ENCODE results near the gene GTPBP10.

DNA sequence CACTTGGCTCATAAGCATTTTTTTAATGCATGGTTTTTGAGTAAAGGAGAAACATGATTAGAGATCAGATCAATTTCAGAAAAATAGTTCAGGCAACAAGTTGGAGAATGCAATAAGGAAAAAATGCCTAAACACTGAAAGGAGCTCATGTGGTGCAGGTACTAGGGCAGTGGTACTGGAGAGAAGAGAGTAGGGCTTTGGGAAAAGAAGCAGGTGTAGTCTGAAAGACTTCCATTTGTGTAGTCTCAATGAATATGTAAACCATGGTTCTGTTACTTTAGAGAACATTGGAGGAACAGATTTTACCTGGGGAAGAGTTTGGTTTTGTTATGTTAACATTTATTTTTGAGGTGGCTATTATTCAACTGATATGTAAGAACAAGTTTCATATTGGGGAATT lies 5.5 kb downstream of the GTPBP10 start:
- TF ChIP-seq, protein P1, sequence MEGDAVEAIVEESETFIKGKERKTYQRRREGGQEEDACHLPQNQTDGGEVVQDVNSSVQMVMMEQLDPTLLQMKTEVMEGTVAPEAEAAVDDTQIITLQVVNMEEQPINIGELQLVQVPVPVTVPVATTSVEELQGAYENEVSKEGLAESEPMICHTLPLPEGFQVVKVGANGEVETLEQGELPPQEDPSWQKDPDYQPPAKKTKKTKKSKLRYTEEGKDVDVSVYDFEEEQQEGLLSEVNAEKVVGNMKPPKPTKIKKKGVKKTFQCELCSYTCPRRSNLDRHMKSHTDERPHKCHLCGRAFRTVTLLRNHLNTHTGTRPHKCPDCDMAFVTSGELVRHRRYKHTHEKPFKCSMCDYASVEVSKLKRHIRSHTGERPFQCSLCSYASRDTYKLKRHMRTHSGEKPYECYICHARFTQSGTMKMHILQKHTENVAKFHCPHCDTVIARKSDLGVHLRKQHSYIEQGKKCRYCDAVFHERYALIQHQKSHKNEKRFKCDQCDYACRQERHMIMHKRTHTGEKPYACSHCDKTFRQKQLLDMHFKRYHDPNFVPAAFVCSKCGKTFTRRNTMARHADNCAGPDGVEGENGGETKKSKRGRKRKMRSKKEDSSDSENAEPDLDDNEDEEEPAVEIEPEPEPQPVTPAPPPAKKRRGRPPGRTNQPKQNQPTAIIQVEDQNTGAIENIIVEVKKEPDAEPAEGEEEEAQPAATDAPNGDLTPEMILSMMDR (IDR thresholded peaks at IDR 0.05; ENCODE audit: insufficient read depth, low read length), result no peak
- no peak for TF ChIP-seq POLR2AphosphoS5 (IDR thresholded peaks at IDR 0.05; ENCODE audit: low read depth)
- TF ChIP-seq, protein P2, sequence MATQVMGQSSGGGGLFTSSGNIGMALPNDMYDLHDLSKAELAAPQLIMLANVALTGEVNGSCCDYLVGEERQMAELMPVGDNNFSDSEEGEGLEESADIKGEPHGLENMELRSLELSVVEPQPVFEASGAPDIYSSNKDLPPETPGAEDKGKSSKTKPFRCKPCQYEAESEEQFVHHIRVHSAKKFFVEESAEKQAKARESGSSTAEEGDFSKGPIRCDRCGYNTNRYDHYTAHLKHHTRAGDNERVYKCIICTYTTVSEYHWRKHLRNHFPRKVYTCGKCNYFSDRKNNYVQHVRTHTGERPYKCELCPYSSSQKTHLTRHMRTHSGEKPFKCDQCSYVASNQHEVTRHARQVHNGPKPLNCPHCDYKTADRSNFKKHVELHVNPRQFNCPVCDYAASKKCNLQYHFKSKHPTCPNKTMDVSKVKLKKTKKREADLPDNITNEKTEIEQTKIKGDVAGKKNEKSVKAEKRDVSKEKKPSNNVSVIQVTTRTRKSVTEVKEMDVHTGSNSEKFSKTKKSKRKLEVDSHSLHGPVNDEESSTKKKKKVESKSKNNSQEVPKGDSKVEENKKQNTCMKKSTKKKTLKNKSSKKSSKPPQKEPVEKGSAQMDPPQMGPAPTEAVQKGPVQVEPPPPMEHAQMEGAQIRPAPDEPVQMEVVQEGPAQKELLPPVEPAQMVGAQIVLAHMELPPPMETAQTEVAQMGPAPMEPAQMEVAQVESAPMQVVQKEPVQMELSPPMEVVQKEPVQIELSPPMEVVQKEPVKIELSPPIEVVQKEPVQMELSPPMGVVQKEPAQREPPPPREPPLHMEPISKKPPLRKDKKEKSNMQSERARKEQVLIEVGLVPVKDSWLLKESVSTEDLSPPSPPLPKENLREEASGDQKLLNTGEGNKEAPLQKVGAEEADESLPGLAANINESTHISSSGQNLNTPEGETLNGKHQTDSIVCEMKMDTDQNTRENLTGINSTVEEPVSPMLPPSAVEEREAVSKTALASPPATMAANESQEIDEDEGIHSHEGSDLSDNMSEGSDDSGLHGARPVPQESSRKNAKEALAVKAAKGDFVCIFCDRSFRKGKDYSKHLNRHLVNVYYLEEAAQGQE (IDR thresholded peaks at IDR 0.05; ENCODE audit: insufficient replicate concordance, low read depth), result no peak
